GM21381 (cell line): ENCODE data around the gene DARS1.
"Not testable (repeated sequence)": the region's sequence is repeated elsewhere in the genome, so short reads cannot be mapped to it uniquely, and the experiment has no call there.

Experiments used
- ATAC-seq: cut with Tn5 transposase; IDR thresholded peaks from one replicate; pipeline ENCODE4 v1.9.1; 2021; ENCODE audit warnings: mild to moderate bottlenecking, moderate library complexity; ENCODE audit not compliant: unreplicated experiment

The DARS1 gene

GRCh38 chr2:135890149-135890548 lies 95.3 kb downstream of the DARS1 start:
- ATAC-seq = no peak

GRCh38 chr2:135888587-135888986 lies 96.8 kb downstream of the DARS1 start:
- ATAC-seq = not testable (repeated sequence)

- ATAC-seq = no peak
Measured at GRCh38 chr2:135885709-135886108, 99.7 kb downstream of the DARS1 start.

- no peak for ATAC-seq
Measured at GRCh38 chr2:135882415-135882814, 103.0 kb downstream of the DARS1 start.

- not testable (repeated sequence) for ATAC-seq
Measured at GRCh38 chr2:135876770-135877169, 108.7 kb downstream of the DARS1 start.

GRCh38 chr2:135876066-135876711 lies 109.2 kb downstream of the DARS1 start, which contains the start of gene MCM6:
MCM6 (minus strand) TSS chr2:135876443; CDS start chr2:135876365, 78 bp downstream.
- peak; percentile 95 for ATAC-seq

- ATAC-seq = peak; percentile 53
Measured at GRCh38 chr2:135875491-135876065, 109.8 kb downstream of the DARS1 start.

- no peak for ATAC-seq
Measured at GRCh38 chr2:135874777-135875365, 110.6 kb downstream of the DARS1 start.

GRCh38 chr2:135870571-135870970 lies 114.9 kb downstream of the DARS1 start:
- peak; percentile 59 for ATAC-seq

GRCh38 chr2:135863233-135863632 lies 122.2 kb downstream of the DARS1 start:
- ATAC-seq = no peak

- no peak for ATAC-seq
Measured at GRCh38 chr2:135862718-135863117, 122.7 kb downstream of the DARS1 start.
